Measurements from ENCODE around the gene FGD2. TPM values are rescaled to one million over a fixed set of nuclear protein-coding genes. Genes with fewer than 3 reads are reported as not detected.

FGD2 gene
- total and polyA plus RNA-seq, 3 donors from 2014 or later: 5.8 to 16.0 (median 7.0) TPM

GRCh38 chr6:36980876-36981619, 24.4 kb upstream of the FGD2 start:
- H3K9me3 ChIP-seq: no peaks in the 10 kb centered on the region
- TF ChIP-seq POLR2A (IDR thresholded peaks at IDR 0.05) (no peak), CTCF (IDR thresholded peaks at IDR 0.05) (peak in 1 of 3 experiments; percentile 29)
- H3K4me1 ChIP-seq: peaks cover 48% of the 10 kb centered on the region
- H3K27ac ChIP-seq: peak overlapping the region in 1 of 2 donors; percentile 68
- H3K36me3 ChIP-seq (ENCODE audit: low read depth, missing control alignments): no peaks in the 10 kb centered on the region
- no peak overlapping the region for H3K4me3 ChIP-seq
- DNase-seq: no peak
- 58 to 63% methylated on average over 7 to 14 of the region's 14 CpGs for WGBS, 2 donors
- intact Hi-C loops (cut with DNase I; ENCODE audit: low total_unique reads): loop anchor here (10.0 kb wide), 1 partner anchor 96 kb away; the partner anchor contains the start of gene C6orf89
- no peaks in the 10 kb centered on the region for H3K27me3 ChIP-seq

GRCh38 chr6:36983538-36983937, 21.9 kb upstream of the FGD2 start:
- Histone ChIP-seq H3K27ac (peak overlapping the region; percentile 92 to 98), H3K4me3 (no peak overlapping the region), H3K4me1 (peaks cover 57% of the 10 kb centered on the region), H3K9me3 (no peaks in the 10 kb centered on the region), H3K27me3 (no peaks in the 10 kb centered on the region), H3K36me3 (ENCODE audit: low read depth, missing control alignments) (no peaks in the 10 kb centered on the region)
- TF ChIP-seq POLR2A (IDR thresholded peaks at IDR 0.05) (no peak), CTCF (IDR thresholded peaks at IDR 0.05) (no peak)
- DNase-seq: no peak
- intact Hi-C loops (cut with DNase I; ENCODE audit: low total_unique reads): loop anchor here (10.0 kb wide), 1 partner anchor 99 kb away; the partner anchor contains the start of gene C6orf89
- WGBS, 2 donors: 58 to 81% methylated on average over 3 of the region's 3 CpGs

DNA sequence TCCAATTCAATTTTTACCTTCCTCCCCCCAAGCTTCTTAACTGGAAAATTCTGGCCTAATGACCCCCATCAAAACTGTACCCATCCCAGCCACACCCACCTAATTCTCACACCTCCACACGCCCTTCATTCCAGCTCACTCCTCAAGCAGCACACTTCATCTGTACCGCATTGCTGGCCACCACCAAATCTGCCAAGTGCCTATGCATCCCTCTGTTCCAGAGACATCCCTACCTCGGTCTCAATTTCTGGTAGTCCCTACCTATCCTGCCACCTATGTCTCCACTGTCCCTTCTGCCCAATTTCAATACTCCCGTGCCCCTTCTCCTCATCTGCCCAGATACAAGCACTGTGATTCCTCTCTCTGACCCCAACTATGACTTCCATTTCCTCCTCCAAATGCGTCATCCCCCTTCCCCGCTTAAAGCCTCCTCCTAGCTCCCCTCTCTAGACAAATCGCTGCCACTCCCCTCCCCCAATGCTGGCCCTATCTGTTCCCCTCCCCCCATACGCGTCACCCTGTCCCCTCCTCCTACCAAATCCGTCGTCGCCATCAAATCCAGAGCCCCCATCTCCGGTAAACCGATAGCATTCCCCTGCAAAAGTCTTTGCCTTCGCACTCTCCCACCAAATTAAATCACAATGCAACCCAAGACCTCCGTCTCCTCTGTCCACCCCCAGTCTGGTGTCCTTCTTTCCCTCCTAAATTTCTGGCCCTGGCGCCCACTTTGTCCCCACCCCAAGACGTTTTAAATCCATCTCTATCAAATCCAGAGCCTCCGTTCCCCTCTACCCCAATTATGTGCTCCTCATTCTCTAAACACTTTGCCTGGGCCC, 20.7 kb upstream of the FGD2 start:
- Histone ChIP-seq H3K9me3 (no peaks in the 10 kb centered on the region), H3K4me3 (peak overlapping the region; percentile 92 to 100), H3K36me3 (ENCODE audit: low read depth, missing control alignments) (no peaks in the 10 kb centered on the region), H3K27me3 (no peaks in the 10 kb centered on the region), H3K27ac (peak overlapping the region; percentile 92 to 98), H3K4me1 (peaks cover 51% of the 10 kb centered on the region)
- TF ChIP-seq CTCF (IDR thresholded peaks at IDR 0.05) (no peak), POLR2A (IDR thresholded peaks at IDR 0.05) (no peak)
- peak; percentile 76 for DNase-seq
- intact Hi-C loops (cut with DNase I; ENCODE audit: low total_unique reads): loop anchor here (10.0 kb wide), 1 partner anchor 100 kb away; the partner anchor contains the start of gene C6orf89
- 4% methylated on average over 19 of the region's 19 CpGs for WGBS, 2 donors

DNA sequence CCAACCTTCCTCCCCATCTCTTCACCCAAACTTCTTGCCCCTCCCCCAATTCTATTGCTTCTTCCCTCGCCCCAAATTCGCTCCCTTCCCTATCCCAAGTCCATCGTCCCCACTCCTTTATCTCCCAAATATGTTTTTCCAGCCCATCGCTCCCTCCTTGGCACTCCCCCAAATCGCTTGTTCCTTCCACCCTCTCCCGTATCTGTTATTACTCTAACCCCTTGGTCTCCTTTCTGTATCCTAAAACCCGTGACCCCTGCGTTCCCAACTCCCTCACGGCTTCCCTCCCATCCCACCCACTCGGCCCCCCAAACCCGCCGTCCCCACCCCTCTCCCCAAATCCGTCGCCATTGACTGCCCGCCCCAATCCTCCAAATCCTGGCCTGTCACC, 20.0 kb upstream of the FGD2 start:
- TF ChIP-seq POLR2A (IDR thresholded peaks at IDR 0.05) (no peak), CTCF (IDR thresholded peaks at IDR 0.05) (no peak)
- Histone ChIP-seq H3K9me3 (no peaks in the 10 kb centered on the region), H3K27ac (peak overlapping the region; percentile 92 to 98), H3K4me1 (peaks cover 46% of the 10 kb centered on the region), H3K36me3 (ENCODE audit: low read depth, missing control alignments) (no peaks in the 10 kb centered on the region), H3K4me3 (peak overlapping the region; percentile 92 to 100), H3K27me3 (no peaks in the 10 kb centered on the region)
- intact Hi-C loops (cut with DNase I; ENCODE audit: low total_unique reads): loop anchor here (10.0 kb wide), 1 partner anchor 101 kb away; the partner anchor contains the start of gene C6orf89
- DNase-seq: no peak
- 1% methylated on average over 15 of the region's 15 CpGs for WGBS, 2 donors

All from testis (tissue), 3 donors.